NCI-H510A (cell line): Measurements from ENCODE around the gene PDCD4.

ENCODE experiments used
- DNase-seq: peaks from one replicate; lab custom pipeline; 2025; lab: John Stamatoyannopoulos, UW

The PDCD4 gene

GRCh38 chr10:110842326-110842904 is 29.3 kb upstream of the PDCD4 start:
- DNase-seq: no peak

- DNase-seq: no peak
Observed at GRCh38 chr10:110843031-110843430, 28.7 kb upstream of the PDCD4 start.

GRCh38 chr10:110843796-110844616 is 27.7 kb upstream of the PDCD4 start:
- no peak for DNase-seq

- no peak for DNase-seq
Observed at GRCh38 chr10:110844617-110844881, 27.2 kb upstream of the PDCD4 start.

GRCh38 chr10:110845192-110845755 is 26.5 kb upstream of the PDCD4 start:
- no peak for DNase-seq

GRCh38 chr10:110845756-110846620 is 25.7 kb upstream of the PDCD4 start:
- no peak for DNase-seq

- no peak for DNase-seq
Observed at GRCh38 chr10:110847374-110847773, 24.4 kb upstream of the PDCD4 start.

GRCh38 chr10:110848106-110848505 is 23.6 kb upstream of the PDCD4 start:
- DNase-seq: no peak

GRCh38 chr10:110850099-110850498 is 21.6 kb upstream of the PDCD4 start:
- no peak for DNase-seq

- DNase-seq: no peak
Observed at GRCh38 chr10:110851020-110851612, 20.6 kb upstream of the PDCD4 start.

- no peak for DNase-seq
Observed at GRCh38 chr10:110852255-110852896, 19.4 kb upstream of the PDCD4 start.

GRCh38 chr10:110852947-110853346 is 18.8 kb upstream of the PDCD4 start:
- no peak for DNase-seq

GRCh38 chr10:110853921-110854605 is 17.7 kb upstream of the PDCD4 start:
- DNase-seq: no peak

GRCh38 chr10:110857265-110858171 is 14.2 kb upstream of the PDCD4 start:
- peak; percentile 43 for DNase-seq

GRCh38 chr10:110858297-110858934 is 13.3 kb upstream of the PDCD4 start:
- no peak for DNase-seq

- no peak for DNase-seq
Observed at GRCh38 chr10:110859206-110859972, 12.3 kb upstream of the PDCD4 start.

GRCh38 chr10:110859973-110860376 is 11.8 kb upstream of the PDCD4 start:
- no peak for DNase-seq

GRCh38 chr10:110860576-110861241 is 11.0 kb upstream of the PDCD4 start:
- no peak for DNase-seq
